Natural killer cell (primary cell): ENCODE results near the gene KDM6B. TPM values are rescaled to one million over a fixed set of nuclear protein-coding genes. Genes with fewer than 3 reads are reported as not detected.

ENCODE experiments used
- ATAC-seq, 3 donors: fragments of 150-1000 bp in 2 of 3; fragments of 200-7000 bp in 1 of 3; cut with Tn5 transposase; 1 replicate in 1 of 3; 2 replicates in 2 of 3; pipeline ENCODE4 v1.10.0; 2021; ENCODE audit warnings: mild to moderate bottlenecking in 2 of 3, moderate library complexity in 2 of 3
- DNase-seq, 2 donors: peaks; one replicate each; pipeline versions ENCODE4 v3.0.0 to v3.0.0-alpha.2; 2013 to 2021; ENCODE audit warnings: mixed read lengths in 1 of 2
- H3K27ac ChIP-seq: one replicate; pipeline ENCODE4 v1.5.1; 2013; ENCODE audit warnings: mild to moderate bottlenecking, low read length
- H3K27me3 ChIP-seq: one replicate; pipeline ENCODE4 v1.6.1; 2013; ENCODE audit warnings: low read length; ENCODE audit not compliant: control insufficient read depth, insufficient read depth
- H3K36me3 ChIP-seq: one replicate; pipeline ENCODE4 v1.6.1; 2013; ENCODE audit warnings: low read length; ENCODE audit not compliant: control insufficient read depth, insufficient read depth
- H3K4me1 ChIP-seq: one replicate; pipeline ENCODE4 v1.6.1; 2013; ENCODE audit warnings: low read length; ENCODE audit not compliant: control insufficient read depth, insufficient read depth
- H3K4me3 ChIP-seq: one replicate; pipeline ENCODE4 v1.5.1; 2013; ENCODE audit warnings: low read length
- H3K9me3 ChIP-seq: one replicate; pipeline ENCODE4 v1.6.1; 2013; ENCODE audit warnings: low read length; ENCODE audit not compliant: control insufficient read depth, insufficient read depth
- H3K27ac Mint-ChIP-seq, 2 donors: one replicate each; pipeline ENCODE4 v1.8.0; 2022; ENCODE audit warnings: mild to moderate bottlenecking in 2 of 2, mixed read lengths in 2 of 2, moderate library complexity in 1 of 2
- H3K27me3 Mint-ChIP-seq, 2 donors: one replicate each; pipeline ENCODE4 v1.8.0; 2022; ENCODE audit warnings: low read depth in 2 of 2, mixed read lengths in 2 of 2
- H3K36me3 Mint-ChIP-seq: one replicate; pipeline ENCODE4 v1.8.0; 2022; ENCODE audit warnings: mixed read lengths
- H3K4me1 Mint-ChIP-seq, 2 donors: one replicate each; pipeline ENCODE4 v1.8.0; 2022; ENCODE audit warnings: mixed read lengths in 2 of 2
- H3K4me3 Mint-ChIP-seq: one replicate; pipeline ENCODE4 v1.8.0; 2022; ENCODE audit warnings: mild to moderate bottlenecking, moderate library complexity, mixed read lengths
- H3K9me3 Mint-ChIP-seq, 2 donors: one replicate each; pipeline ENCODE4 v1.8.0; 2022; ENCODE audit warnings: mixed read lengths in 2 of 2
- CTCF ChIP-seq: fragments of 200-600 bp; IDR thresholded peaks from one replicate; pipeline ENCODE4 v1.8.0; 2022; ENCODE audit warnings: antibody characterized with exemption
- WGBS: methylation state at CpG from one replicate; pipeline ENCODE4 v1.1.7; 2013; ENCODE audit warnings: missing lambda C conversion rate; ENCODE audit not compliant: insufficient coverage; 5-methylcytosine and 5-hydroxymethylcytosine counted together
- intact Hi-C: fragments of 100-400 bp; cut with micrococcal nuclease; formaldehyde crosslinking; loops from one replicate; pipeline ENCODE4 v1.14.2; 2022
- total RNA-seq, 4 donors: library from RNA; stranded (reverse); fragments of 120-200 nt in 1 of 4; gene quantifications; one replicate each; pipeline versions ENCODE4 v1.2.3 to v1.2.4, GENCODE V29; 2013 to 2022

Gene KDM6B
- total RNA-seq, 3 donors from 2014 or later (not counting 1 experiment from before 2014, with no cell fraction given): 104 to 165 (median 149) TPM

GRCh38 chr17:7846063-7846735 is 12.2 kb downstream of the KDM6B start:
- H3K4me1 ChIP-seq: peaks cover 42% of the 10 kb centered on the region
- ATAC-seq (no peak), DNase-seq (peak in 1 of 2 donors; percentile 25)
- H3K9me3 Mint-ChIP-seq: no peaks in the 10 kb centered on the region
- H3K27me3 Mint-ChIP-seq: peaks cover 0 to 2% of the 10 kb centered on the region in 2 donors
- H3K27me3 ChIP-seq: no peaks in the 10 kb centered on the region
- H3K27ac Mint-ChIP-seq: peak overlapping the region; percentile 100
- peaks cover 27 to 60% of the 10 kb centered on the region in 2 donors for H3K4me1 Mint-ChIP-seq
- H3K36me3 ChIP-seq: peaks cover 11% of the 10 kb centered on the region
- no peaks in the 10 kb centered on the region for H3K36me3 Mint-ChIP-seq
- intact Hi-C loops: loop anchor here (10.0 kb wide), 1 partner anchor 399 kb away; the partner anchor contains the start of genes CTC1 and PFAS
- H3K4me3 Mint-ChIP-seq: peak overlapping the region; percentile 56
- H3K9me3 ChIP-seq: no peaks in the 10 kb centered on the region
- H3K27ac ChIP-seq: no peak overlapping the region
- TF ChIP-seq CTCF: no peak
- 94% methylated on average over 22 of the region's 22 CpGs for WGBS
- H3K4me3 ChIP-seq: no peak overlapping the region

GRCh38 chr17:7846765-7847661 is 13.0 kb downstream of the KDM6B start:
- Histone ChIP-seq H3K4me3 (no peak overlapping the region), H3K9me3 (no peaks in the 10 kb centered on the region), H3K27me3 (no peaks in the 10 kb centered on the region), H3K4me1 (peaks cover 43% of the 10 kb centered on the region), H3K27ac (no peak overlapping the region), H3K36me3 (peaks cover 11% of the 10 kb centered on the region)
- Mint-ChIP-seq H3K4me1 (peaks cover 25 to 59% of the 10 kb centered on the region in 2 donors), H3K27ac (peak overlapping the region; percentile 71 to 100), H3K4me3 (peak overlapping the region; percentile 56), H3K36me3 (no peaks in the 10 kb centered on the region), H3K27me3 (peaks cover 0 to under 1% of the 10 kb centered on the region in 2 donors), H3K9me3 (no peaks in the 10 kb centered on the region)
- intact Hi-C loops: loop anchor here (10.0 kb wide), 1 partner anchor 398 kb away; the partner anchor contains the start of genes CTC1 and PFAS
- no peak for TF ChIP-seq CTCF
- DNase-seq (peak in 1 of 2 donors; percentile 39), ATAC-seq (no peak)
- WGBS: 96% methylated on average over 34 of the region's 34 CpGs

- peaks cover 19 to 53% of the 10 kb centered on the region in 2 donors for H3K4me1 Mint-ChIP-seq
- H3K36me3 ChIP-seq: peaks cover 11% of the 10 kb centered on the region
- ATAC-seq: no peak
- peak overlapping the region; percentile 52 to 63 for H3K27ac Mint-ChIP-seq
- TF ChIP-seq CTCF: no peak
- no peak overlapping the region for H3K4me3 Mint-ChIP-seq
- H3K27me3 Mint-ChIP-seq: no peaks in the 10 kb centered on the region
- no peaks in the 10 kb centered on the region for H3K27me3 ChIP-seq
- H3K36me3 Mint-ChIP-seq: no peaks in the 10 kb centered on the region
- H3K4me1 ChIP-seq: peaks cover 40% of the 10 kb centered on the region
- no peak overlapping the region for H3K27ac ChIP-seq
- no peak for DNase-seq
- intact Hi-C loops: loop anchor here (10.0 kb wide), 1 partner anchor 397 kb away; the partner anchor contains the start of genes CTC1 and PFAS
- WGBS: 85% methylated on average over 16 of the region's 20 CpGs
- H3K4me3 ChIP-seq: no peak overlapping the region
- no peaks in the 10 kb centered on the region for H3K9me3 Mint-ChIP-seq
- no peaks in the 10 kb centered on the region for H3K9me3 ChIP-seq
Observed at GRCh38 chr17:7848131-7848579, 14.1 kb downstream of the KDM6B start.
